Ishikawa (cell line): ENCODE data around the gene ZNF804A.

Experiments
- CEBPB ChIP-seq: IDR thresholded peaks from 2 replicates; pipeline ENCODE4 v1.6.1; 2012
- CREB1 ChIP-seq: IDR thresholded peaks from 2 replicates; pipeline ENCODE4 v1.6.1; 2012; ENCODE audit warnings: low read depth
- EGR1 ChIP-seq: IDR thresholded peaks from 2 replicates; pipeline ENCODE4 v1.6.1; 2012
- EP300 ChIP-seq: IDR thresholded peaks from 2 replicates; pipeline ENCODE4 v1.6.1; 2012; ENCODE audit warnings: borderline replicate concordance
- FOXM1 ChIP-seq: IDR thresholded peaks from 2 replicates; pipeline ENCODE4 v1.6.1; 2012; ENCODE audit warnings: low read depth, borderline replicate concordance
- NFIC ChIP-seq: IDR thresholded peaks from 2 replicates; pipeline ENCODE4 v1.6.1; 2012
- RAD21 ChIP-seq: IDR thresholded peaks from 2 replicates; pipeline ENCODE4 v1.6.1; 2012; ENCODE audit warnings: low read depth
- TAF1 ChIP-seq: IDR thresholded peaks from 2 replicates; pipeline ENCODE4 v1.6.1; 2012; ENCODE audit warnings: low read depth, mild to moderate bottlenecking
- TCF12 ChIP-seq: IDR thresholded peaks from 2 replicates; pipeline ENCODE4 v1.6.1; 2012; ENCODE audit warnings: low read depth
- TEAD4 ChIP-seq: IDR thresholded peaks from 2 replicates; pipeline ENCODE4 v1.6.1; 2012
- USF1 ChIP-seq: IDR thresholded peaks from 2 replicates; pipeline ENCODE4 v1.6.1; 2012
- YY1 ChIP-seq: IDR thresholded peaks from 2 replicates; pipeline ENCODE4 v1.6.1; 2012; ENCODE audit warnings: low read depth
- ZBTB7A ChIP-seq: IDR thresholded peaks from 2 replicates; pipeline ENCODE4 v1.6.1; 2012; ENCODE audit warnings: low read depth
- TF ChIP-seq, protein P1 (sequence below): IDR thresholded peaks from 2 replicates; pipeline ENCODE4 v1.6.1; 2012
- TF ChIP-seq, protein P2 (sequence below): IDR thresholded peaks from 2 replicates; pipeline ENCODE4 v1.6.1; 2012; ENCODE audit warnings: low read depth, mild to moderate bottlenecking

Gene ZNF804A

DNA sequence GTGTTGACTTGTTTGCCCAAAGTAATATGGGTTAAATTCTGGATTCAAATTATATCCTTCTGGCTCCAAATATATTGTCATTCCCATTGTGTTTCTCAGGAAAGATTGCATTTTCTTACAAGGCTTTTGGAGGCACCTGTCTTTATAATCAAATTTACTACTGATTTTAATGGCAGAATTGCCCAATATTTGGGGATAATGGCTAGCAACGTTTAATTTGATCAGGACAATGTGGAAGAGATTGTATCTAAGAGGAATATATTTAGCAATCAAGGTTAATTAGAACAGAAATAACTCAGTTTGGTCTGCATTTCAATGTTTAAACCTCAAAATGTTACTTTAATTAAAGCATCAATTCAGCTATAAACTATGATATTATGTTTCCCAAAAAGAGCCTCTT, 41.7 kb upstream of the ZNF804A start:
- TF ChIP-seq CEBPB (no peak), YY1 (no peak), RAD21 (no peak), TCF12 (no peak), TAF1 (no peak), NFIC (no peak), USF1 (no peak), ZBTB7A (no peak), FOXM1 (no peak)
- TF ChIP-seq, protein P1, sequence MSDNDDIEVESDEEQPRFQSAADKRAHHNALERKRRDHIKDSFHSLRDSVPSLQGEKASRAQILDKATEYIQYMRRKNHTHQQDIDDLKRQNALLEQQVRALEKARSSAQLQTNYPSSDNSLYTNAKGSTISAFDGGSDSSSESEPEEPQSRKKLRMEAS, result no peak
- TF ChIP-seq, protein P2, sequence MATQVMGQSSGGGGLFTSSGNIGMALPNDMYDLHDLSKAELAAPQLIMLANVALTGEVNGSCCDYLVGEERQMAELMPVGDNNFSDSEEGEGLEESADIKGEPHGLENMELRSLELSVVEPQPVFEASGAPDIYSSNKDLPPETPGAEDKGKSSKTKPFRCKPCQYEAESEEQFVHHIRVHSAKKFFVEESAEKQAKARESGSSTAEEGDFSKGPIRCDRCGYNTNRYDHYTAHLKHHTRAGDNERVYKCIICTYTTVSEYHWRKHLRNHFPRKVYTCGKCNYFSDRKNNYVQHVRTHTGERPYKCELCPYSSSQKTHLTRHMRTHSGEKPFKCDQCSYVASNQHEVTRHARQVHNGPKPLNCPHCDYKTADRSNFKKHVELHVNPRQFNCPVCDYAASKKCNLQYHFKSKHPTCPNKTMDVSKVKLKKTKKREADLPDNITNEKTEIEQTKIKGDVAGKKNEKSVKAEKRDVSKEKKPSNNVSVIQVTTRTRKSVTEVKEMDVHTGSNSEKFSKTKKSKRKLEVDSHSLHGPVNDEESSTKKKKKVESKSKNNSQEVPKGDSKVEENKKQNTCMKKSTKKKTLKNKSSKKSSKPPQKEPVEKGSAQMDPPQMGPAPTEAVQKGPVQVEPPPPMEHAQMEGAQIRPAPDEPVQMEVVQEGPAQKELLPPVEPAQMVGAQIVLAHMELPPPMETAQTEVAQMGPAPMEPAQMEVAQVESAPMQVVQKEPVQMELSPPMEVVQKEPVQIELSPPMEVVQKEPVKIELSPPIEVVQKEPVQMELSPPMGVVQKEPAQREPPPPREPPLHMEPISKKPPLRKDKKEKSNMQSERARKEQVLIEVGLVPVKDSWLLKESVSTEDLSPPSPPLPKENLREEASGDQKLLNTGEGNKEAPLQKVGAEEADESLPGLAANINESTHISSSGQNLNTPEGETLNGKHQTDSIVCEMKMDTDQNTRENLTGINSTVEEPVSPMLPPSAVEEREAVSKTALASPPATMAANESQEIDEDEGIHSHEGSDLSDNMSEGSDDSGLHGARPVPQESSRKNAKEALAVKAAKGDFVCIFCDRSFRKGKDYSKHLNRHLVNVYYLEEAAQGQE, result no peak

DNA sequence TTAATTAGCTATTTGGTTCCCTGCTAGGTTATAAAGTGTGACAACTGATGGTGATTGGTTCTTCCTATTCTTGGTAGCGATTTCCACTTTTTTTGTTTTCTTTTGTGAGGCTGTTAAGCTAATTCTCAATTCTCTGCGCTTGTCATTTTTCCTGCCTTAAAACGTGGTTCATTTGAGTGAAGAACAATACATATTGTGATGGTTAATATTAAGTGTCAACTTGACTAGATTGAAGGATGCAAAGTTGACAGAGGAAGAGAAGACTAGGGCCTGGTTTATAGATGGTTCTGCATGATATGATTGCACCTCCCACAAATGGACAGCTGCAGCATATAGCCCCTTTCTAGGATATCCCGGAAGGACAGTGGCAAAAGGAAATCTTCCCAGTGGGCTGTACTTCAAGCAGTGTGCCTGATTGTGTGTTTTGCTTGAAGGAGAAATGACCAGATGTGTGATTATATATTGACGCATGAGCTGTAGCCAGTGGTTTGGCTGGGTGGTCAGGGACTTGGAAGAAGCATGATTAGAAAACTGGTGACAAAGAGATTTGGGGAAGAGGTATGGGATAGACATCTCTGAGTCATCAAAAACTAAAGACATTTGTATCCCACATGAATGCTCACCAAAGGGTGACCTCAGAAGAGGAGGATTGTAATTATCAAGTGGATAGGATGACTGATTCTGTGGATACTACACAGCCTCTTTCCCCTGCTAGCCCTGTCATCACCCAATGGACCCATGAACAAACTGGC, 39.4 kb upstream of the ZNF804A start:
- TF ChIP-seq YY1 (no peak), TEAD4 (no peak), CEBPB (no peak), EP300 (no peak), FOXM1 (no peak), EGR1 (no peak), USF1 (no peak), ZBTB7A (no peak), CREB1 (no peak), NFIC (no peak), RAD21 (no peak), TCF12 (no peak), TAF1 (no peak)
- TF ChIP-seq, protein P2, result no peak
- TF ChIP-seq, protein P1, result no peak

- TF ChIP-seq TEAD4 (no peak), RAD21 (no peak), TCF12 (no peak), EGR1 (no peak), USF1 (no peak), NFIC (no peak), EP300 (no peak), CEBPB (no peak), CREB1 (no peak), ZBTB7A (no peak)
- TF ChIP-seq, protein P1, result no peak
These were observed 37.7 kb upstream of the ZNF804A start for GRCh38 chr2:184560603-184561002.

DNA sequence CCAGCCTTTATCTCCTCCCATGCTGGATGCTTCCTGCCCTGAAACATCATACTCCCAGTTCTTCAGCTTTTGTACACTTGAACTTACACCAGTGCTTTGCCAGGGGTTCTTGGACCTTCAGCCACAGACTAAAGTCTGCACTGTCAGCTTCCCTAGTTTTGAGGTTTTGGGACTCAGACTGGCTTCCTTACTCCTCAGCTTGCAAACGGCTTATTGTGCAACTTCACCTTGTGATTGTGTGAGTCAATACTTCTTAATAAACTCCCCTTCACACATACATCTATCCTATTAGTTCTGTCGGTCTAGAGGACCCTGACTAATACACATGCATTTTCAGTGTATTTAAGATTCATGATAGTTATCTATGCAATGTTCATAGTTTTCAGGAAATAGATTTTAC, 35.8 kb upstream of the ZNF804A start:
- TF ChIP-seq NFIC, result no peak
- TF ChIP-seq, protein P2, result no peak
- TF ChIP-seq YY1, result no peak
- no peak for TF ChIP-seq ZBTB7A
- TF ChIP-seq TEAD4, result no peak
- TF ChIP-seq USF1, result no peak
- TF ChIP-seq CEBPB, result no peak
- TF ChIP-seq TAF1, result no peak
- TF ChIP-seq CREB1, result no peak
- no peak for TF ChIP-seq FOXM1
- TF ChIP-seq RAD21, result no peak
- TF ChIP-seq, protein P1, result no peak
- TF ChIP-seq TCF12, result no peak
- no peak for TF ChIP-seq EGR1
- TF ChIP-seq EP300, result no peak
